NCI-H2171 treated with DMSO at 0.1 percent for 48 hours (cell line): ENCODE results near the gene SFTPA2.
"Not testable (repeated sequence)": the region's sequence is repeated elsewhere in the genome, so short reads cannot be mapped to it uniquely, and the experiment has no call there.

Experiments
- DNase-seq: peaks from one replicate; lab custom pipeline; 2025; lab: John Stamatoyannopoulos, UW

SFTPA2 gene

DNA sequence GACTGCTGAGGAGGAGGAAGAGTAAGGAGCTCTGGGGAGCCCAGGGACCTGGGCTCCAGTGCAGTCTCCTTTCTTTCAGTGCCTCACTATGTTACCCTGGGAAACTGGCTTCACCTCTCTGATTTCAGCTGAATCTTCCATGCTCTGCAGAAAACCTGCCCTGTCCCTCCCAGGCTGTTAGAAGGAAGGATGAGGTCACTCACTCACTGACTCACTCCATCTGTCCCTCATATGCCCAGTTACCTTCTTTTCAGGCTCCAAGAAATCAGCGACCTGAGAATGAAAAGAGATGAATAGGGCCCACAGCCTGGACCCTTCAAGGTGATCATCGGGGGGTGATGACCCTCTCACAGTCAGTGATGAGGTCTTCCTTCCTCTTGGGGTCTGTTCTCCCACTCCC lies 481 bp downstream of the SFTPA2 start:
- no peak for DNase-seq

DNA sequence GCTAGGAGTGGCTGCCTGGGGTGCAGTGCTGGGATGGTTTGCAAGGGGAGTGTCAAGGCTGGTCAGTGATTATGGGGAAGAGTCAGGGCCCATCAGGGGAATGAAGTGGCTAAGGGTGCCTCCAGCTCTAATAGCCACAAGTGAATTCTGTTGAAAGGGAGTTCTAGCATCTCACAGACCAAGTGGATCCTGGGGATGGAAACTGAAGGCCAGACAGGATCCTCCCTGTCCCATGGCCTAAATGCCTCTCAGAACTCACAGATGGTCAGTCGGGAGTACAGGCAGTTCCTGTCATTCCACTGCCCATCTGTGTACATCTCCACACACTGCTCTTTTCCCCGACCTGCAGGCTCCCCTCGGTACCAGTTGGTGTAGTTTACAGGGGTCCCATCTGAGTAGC lies 3.2 kb downstream of the SFTPA2 start:
- not testable (repeated sequence) for DNase-seq

DNA sequence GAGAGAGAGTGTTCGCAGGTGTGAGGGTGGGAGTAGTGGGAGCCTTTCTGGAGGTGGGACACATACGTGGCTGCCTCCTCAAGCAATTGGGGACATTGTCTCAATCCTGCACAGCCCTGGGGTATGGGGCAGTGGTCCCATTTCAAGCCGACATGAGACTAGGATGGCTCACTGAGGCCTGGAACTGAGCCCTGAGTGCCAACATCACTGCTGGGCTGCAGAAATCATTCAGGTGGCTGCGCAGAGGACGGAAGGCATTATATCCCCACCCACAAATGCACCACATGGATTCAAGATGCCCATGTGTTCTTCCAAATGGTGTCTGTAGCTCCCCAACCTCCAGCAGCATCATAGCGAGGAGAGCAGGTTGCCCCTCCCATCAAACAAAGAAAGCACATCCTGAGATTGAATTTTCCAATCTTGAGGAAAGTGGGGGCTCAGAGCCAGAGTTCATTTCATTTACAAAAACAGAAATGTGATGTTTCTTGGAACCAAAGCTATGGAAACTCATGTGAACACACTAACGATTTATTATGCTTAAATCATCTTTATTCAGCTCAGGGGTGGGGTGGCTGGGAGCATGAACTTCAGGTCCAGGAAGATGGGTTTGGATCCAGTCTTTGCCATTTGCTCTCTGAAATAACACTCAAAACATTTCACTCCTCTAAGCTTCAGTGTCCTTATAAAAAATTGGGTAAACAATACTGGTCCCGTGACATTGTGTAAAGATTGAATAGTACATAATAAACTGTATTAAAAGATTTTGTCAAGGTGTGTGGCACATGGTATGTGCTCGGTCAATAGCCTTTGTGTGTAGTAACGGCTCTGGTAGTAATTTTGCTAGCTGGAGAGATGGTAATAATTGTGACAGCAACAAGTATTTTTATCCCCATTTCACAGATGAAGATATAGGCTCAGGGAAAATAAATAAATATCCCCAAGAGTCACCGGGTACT lies 4.6 kb downstream of the SFTPA2 start:
- DNase-seq: no peak

DNA sequence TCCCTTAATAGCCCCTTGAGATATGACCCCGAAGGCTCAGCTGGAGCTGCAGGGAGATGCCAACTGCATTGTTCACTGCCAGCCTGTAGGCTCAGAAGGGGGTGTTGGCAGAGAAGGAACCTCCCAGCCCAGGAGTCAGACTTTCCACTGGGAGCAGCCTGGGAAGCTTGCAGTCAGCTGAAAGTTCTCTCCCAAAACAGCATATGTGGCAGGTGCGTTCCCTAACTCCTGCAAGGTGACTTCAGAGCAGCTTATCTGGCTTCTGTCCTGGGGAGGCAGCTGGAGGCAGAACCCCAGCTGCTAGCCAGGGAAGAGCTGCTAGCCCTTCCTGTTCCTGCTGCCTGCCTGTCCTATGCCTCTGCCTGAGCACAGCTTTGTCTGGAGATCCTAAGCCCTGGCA lies 8.1 kb downstream of the SFTPA2 start:
- DNase-seq: no peak

DNA sequence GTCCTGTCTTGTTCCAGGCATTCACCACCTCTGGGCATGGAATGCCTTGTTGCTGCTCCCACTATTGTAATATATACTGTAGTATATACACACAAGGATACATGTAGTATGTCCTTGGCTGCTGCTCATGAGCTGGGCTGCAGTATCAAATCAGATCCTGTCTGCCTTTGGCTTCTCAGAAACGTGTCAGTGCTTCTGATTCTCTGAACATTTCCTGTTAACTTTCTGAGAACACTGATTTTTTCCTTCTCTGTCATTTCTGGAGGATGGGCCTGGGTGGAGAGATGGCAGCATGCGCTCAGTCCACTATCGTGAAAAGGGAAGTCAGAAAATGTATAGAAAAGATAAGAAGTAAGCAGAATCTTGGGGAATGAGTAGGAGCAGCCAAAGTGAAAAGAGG lies 12.2 kb downstream of the SFTPA2 start:
- DNase-seq: no peak

DNA sequence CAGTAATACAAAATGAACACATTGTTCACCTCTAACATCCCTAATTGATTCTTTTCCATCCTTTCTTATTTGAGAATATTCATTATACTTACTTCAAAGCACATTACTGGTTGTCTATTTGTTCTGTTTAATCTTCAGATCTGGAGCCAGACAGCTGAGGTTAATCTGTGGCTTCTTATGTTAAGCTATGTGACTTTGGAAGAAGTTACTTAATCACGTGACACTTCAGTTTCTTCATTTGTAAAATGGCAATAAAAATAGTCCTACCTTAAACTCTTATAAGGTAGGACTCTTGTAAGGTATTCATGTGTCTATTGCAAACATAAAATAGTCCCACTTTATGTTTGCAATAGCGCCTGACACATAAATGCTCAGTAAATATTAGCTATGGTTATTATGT lies 13.1 kb downstream of the SFTPA2 start:
- not testable (repeated sequence) for DNase-seq

DNA sequence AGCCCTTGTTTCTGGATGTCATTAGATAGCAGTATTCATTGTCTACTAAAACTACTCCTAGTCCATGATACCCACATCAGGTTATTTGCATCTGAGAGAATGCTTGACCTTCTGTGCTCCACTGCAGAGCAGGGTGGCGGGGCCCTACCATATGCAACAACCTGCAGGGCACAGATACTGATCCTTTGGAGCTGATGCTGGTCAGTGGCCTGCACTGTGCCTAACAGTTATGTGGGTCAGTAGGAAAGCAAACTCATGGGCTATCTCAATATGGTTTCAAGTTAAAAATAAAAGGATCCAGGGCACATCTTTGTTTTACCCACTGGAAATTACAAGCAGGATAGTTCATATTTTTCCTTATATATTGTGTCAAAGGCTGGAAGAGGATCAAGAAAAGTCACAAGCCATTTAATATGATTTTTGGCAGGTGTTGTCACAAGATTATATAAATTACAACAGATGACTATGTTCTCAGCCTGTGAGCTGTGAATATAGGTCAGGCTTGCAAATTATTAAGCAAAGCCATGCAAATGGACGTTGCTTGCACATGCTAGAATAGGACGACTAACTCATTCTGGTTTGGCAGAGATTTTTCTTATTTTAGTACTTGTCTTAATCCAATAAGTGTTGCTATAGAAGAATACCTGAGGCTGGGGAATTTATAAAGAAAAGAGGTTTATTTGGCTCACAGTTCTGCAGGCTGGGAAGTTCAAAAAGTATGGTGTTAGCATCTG lies 15.1 kb downstream of the SFTPA2 start:
- not testable (repeated sequence) for DNase-seq

DNA sequence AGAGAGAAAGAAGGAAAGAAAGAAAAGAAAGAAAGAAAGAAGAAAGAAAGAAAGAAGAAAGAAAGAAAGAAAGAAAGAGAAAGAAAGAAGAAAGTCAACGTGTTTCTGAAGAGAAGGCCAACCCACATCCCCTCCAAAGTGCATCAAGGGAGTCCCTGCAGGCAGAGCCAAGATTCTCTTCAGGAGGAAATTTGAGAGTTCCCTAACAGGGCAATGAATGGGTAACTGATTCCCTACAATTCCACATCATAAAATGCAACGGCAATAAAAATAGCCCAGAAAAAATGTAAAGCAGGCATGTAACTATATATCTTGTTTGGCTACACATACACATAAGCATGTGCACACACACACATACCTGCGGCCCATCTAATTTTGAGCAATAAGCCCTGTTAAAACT lies 15.8 kb downstream of the SFTPA2 start:
- DNase-seq: not testable (repeated sequence)

DNA sequence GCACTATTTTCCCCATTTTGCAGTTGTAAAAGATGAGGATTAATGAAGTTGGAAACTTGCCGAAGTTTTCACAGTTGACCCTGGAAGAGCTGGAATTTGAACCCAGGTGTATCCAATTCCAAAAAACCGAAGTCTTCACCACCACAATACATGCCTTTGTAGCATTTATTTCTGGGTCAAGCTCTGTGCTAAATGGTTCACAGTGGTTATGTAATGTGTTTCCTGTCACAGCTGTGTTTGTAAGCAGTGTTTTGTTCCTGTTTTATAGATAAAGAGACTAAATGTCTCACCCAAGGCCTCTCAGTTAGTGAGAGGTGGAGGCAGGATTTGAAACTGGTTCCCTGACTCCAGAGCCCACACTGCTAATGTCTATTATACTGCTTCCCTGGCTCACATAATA lies 17.6 kb downstream of the SFTPA2 start:
- DNase-seq: no peak

DNA sequence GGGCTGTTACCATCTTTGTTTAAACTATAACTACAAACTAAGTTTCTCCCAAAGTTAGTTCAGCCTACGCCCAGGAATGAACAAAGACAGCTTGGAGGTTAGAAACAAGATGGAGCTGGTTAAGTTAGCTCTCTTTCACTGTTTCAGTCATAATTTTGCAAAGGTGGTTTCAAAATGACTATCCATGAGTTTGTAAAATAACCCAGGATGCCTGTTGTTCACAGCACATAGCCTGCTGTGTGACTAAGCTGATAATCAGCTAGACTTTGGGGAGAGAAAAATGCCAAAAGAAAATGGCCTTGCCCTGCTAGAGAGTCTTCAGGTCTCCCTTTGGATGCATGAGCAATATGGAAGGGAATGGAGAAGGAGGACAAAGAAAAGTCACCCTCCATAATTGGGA lies 19.3 kb downstream of the SFTPA2 start:
- DNase-seq: not testable (repeated sequence)

DNA sequence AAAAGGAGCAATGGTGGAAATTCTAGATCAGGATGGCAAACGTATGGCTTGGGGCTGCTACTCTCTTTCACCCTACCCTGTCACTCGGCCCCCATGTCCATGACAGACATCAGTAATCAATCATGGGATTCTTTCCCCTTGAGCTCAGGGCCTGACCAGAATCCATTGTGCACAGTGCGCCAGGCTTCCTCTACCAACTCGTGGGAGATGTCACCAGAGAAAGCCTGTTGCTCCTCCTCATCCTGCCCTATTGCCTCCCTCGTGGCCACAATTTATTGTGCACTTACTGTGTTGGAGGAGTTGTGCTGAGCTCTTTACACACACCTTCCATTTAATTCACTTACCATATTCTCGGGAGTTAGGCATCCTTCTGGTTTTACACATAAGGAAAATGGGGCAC lies 21.9 kb downstream of the SFTPA2 start:
- DNase-seq: not testable (repeated sequence)

DNA sequence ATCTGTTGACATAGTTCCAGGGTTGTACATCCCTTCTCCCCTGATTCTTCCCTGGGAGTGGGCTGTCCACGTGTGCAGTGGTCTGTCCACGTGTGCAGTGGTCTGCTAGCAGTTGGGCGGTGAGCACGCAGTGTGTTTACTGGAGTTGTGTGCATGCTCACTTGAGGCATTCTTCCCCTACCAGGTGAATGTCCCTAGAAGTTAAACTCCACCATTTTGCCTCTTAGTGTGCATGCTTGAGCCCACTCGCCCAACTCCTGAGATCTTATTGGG lies 26.4 kb downstream of the SFTPA2 start:
- DNase-seq: not testable (repeated sequence)

DNA sequence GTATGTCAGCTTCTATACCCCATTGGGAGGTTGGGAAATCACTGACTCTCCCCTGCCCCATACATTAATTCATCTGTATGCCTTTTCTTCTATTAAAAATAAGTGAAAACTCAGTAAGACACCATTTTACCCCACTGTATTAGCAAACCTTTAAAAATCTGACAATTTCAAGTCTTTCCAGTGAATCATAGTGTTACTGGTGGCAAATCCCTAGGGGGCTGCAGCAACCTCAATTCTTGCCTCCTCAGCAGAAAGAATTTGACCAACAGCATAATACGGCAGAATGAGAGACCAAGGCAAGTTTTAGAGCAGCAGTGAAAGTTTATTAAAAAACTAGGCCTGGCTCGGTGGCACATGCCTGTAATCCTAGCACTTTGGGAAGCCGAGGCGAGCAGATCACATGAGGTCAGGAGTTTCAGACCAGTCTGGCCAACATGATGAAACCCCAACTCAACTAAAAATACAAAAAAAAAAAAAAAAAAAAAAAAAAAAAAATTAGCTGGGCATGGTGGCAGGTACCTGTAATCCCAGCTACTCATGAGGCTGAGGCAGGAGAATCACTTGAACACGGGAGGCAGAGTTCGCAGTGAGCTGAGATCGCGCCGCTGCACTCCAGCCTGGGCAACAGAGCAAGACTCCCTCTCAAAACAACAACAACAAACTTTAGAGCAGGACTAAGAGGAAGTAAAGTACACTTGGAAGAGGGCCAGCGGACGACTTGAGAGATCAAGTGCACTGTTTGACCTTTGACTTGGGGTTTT lies 26.9 kb downstream of the SFTPA2 start:
- not testable (repeated sequence) for DNase-seq

DNA sequence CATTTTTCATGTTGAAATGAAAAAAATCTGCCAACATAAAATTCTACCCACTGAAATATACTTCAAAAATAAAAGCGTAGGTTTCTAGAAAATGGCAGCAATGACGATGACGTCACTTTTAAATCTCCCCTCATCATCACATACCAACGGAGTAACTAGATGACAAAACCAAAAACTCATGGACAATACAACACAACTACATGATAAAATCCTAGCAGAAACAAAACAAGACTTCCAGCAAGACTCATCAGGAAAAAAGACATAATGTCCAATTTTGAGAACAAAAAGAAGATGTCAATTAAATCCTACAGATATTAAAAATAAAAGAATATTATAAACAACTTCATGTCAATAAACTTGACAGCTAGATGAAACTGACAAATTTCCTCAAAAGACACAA lies 31.9 kb downstream of the SFTPA2 start:
- DNase-seq: not testable (repeated sequence)

DNA sequence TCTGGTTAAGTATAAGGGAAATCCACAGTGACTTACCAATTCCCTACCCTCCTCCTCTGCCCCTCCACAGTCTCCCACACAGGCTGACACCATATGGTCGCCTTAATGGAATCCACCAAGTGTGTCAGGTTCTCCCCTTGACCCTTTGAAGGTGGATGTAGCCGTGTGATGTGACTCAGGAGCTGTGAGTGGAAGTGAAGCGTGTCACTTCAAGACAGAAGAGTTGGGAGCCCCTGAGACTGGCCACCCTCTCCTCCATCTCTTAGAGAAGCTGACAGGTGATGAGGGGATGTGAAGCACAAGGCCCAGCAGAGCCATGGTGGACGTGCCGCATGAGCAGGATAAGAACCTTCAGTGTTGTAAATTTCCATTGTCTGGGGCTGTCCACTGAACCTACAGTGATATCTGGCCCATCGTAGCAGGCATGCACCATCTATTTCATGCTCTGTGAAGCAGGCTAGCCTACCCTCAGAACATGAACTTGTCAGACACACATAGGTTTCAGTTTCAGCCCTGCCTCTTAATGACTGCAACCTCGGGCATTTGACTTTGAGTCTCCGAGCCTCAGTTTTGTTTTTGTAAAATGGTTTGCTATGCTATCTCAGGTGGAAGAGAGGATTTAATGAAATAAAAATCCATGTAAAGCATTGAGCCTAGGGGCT lies 35.0 kb downstream of the SFTPA2 start:
- DNase-seq: peak; percentile 3

DNA sequence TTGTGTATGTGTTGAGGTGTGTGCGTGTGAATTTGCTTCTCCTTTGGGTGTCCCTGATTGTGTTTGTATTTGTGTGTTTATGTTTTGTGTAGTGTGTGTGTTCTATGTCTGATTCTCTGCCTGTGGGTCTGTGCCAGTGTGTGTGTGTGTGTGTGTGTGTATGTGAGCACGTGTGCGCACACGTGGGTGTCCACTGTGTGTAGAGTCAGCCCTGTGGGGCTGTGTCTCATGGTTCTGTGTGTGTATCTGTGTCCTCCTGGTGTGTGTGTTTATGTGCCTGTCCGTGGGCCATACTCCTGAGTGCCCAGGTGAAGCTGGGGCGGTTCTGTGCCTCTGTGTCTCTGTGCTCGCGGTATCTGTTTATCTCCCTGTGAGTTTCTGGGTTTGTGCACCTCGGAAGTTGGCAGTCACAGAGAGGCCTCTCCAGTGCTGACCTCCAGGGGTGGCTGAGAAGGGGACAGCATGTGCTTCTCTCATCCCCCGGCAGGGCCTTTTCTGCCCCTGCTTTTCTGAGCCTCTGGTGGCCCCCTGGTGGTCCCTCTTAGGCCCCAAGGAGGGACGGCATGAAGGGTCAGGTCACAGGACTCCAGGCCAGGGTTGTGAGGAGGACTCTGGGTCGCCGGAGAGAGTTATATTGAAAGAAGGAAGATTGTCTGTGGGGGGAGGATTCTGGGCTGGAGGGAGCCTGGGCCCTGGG lies 36.9 kb downstream of the SFTPA2 start:
- DNase-seq: not testable (repeated sequence)

DNA sequence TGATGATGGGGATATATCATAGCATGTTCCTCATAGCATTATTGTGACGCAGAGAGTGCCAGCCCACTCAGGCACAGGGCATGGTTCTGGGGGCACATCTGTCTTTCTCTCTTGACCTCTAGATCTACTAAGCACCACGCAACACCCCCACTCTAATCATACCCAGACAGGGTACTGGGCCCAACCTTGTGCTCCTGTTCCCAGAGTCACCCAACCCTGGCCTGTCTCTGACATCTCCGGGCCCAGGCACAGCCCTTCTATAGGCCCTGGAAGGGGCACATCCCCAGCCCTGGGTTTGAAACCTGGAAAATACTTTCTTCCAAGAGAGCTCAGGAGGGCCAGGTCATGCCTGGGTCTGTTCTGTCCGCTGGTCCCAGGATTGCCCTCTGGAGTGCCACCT lies 37.7 kb downstream of the SFTPA2 start:
- DNase-seq: not testable (repeated sequence)

DNA sequence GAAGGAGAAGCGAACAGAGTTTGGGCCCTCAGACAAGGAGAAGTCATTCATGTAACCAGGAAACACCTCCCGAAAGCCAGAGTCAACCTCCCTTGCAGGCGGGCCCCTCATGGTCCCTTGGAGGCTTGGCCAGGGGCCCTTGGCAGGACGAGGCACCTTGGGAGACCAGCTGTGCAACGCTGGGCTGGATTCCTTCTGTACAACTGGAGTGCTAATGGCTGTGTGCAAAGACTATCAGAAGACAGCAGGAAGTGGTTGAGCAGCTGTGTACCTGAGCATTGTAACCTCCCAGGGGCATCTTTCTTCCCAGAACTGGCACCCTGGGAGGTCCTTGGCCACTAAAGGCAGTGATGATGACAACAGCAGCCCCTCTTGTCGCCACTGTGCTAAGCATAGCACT lies 38.5 kb downstream of the SFTPA2 start:
- DNase-seq: not testable (repeated sequence)

DNA sequence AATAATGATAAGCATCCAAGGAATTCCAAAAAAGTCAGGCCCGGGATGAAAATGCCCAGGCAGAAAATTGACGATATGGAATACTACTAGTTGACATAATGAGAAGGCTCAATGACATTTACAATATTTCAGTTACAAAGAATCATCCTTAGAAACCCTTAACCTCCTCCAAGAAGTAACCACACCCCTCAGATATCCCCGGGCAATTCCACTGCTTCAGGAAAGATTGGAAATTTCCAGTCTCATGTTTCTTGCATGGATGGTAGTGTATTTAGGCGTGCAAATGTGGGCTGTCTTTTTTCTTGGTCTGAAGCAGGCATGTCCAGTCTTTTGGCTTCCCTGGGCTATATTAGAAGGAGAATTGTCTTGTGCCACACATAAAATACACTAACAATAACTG lies 42.6 kb downstream of the SFTPA2 start:
- DNase-seq: not testable (repeated sequence)

DNA sequence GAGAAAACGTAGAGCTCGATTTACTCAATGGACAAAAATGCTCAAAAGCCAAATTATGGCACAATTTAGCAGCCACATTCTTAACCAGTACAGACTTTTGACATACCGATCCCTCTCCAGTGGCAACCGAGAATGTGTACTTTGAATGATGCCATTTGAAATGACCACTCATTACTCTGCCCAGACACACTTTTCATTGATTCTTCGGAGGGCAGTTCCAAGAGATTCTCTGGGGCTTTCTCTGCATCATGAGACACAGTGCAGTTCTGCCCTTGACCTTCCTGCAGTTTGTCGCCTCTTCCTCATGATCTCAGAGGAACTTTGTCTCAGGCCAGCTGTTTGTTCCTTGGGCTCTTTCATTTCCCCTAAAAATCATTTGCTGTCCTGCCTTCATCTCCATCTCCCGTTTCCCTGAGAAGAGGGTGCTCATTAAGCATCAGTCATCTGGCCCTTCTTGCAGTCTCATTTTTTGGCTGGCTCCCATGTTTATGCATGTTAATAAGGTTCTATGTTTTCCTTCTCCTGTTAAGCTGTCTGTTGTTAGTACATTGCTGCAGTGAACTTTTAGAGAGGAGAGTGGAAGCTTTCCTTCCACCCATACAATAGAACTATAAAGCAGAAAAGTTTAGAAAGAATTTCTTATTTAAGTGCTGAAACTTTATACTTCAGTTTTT lies 43.5 kb downstream of the SFTPA2 start:
- DNase-seq: peak; percentile 28
